ENCODE results near the gene MBD3.

The MBD3 gene

DNA sequence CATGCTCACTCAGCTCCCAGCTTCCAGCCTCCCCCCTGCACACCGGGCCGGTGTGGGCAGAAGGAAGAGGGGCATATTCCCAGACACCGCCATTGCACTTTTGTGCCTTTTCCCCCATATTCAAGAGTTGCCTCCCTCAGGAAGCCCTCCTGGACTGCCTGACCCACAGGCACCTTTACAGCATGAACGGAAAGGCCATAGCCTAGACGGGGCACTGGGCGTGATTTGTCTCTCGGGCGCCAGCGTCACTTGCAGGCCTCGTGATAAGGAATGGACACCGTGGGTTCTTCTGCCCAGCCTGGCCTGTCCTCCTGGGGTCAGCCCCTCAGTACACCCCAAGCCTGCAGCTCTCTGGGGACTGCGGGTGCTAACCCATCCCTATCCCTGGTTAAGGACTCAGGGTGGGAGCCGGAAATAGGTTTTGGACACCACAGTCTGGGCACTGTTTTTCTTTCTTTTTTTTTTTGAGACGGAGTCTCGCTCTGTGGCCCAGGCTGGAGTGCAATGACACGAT is 13.5 kb upstream of the MBD3 start:
- Histone ChIP-seq H3K9ac (ENCODE audit: low read length) (peak overlapping the region; percentile 86), H3K4me2 (ENCODE audit: low read depth, low read length) (peak overlapping the region; percentile 97), H3K9me3 (replicated peaks; ENCODE audit: insufficient read depth, low read length) (no peaks in the 10 kb centered on the region), H4K20me1 (ENCODE audit: insufficient read depth, low read length) (no peaks in the 10 kb centered on the region; the same call in 1 of the 2 replicates), H3K4me1 (ENCODE audit: low read length) (peaks cover 8% of the 10 kb centered on the region; the same call in 1 of the 2 replicates), H2AFZ (ENCODE audit: low read length) (peak overlapping the region; percentile 68), H3K9me2 (replicated peaks; ENCODE audit: insufficient read depth, low read length) (no peaks in the 10 kb centered on the region), H3K27ac (ENCODE audit: low read length) (peak overlapping the region; percentile 77; the same call in 1 of the 2 replicates), H3K36me3 (replicated peaks; ENCODE audit: insufficient read depth, low read length) (peaks cover 3% of the 10 kb centered on the region), H3K4me3 (ENCODE audit: low read length) (peak overlapping the region; percentile 91), H3K27me3 (replicated peaks; ENCODE audit: insufficient read depth, low read length) (no peaks in the 10 kb centered on the region), H3K79me2 (ENCODE audit: low read length) (peaks cover 41% of the 10 kb centered on the region), H3F3A (ENCODE audit: insufficient read depth, low read length) (peaks cover 52% of the 10 kb centered on the region)
- DNase-seq = no peak
- TF ChIP-seq EZH2 (optimal IDR thresholded peaks at IDR 0.05; ENCODE audit: low read depth, low read length) (no peak), EZH2phosphoT487 (IDR thresholded peaks at IDR 0.05; ENCODE audit: low read length) (no peak)
- TF ChIP-seq, protein P1, sequence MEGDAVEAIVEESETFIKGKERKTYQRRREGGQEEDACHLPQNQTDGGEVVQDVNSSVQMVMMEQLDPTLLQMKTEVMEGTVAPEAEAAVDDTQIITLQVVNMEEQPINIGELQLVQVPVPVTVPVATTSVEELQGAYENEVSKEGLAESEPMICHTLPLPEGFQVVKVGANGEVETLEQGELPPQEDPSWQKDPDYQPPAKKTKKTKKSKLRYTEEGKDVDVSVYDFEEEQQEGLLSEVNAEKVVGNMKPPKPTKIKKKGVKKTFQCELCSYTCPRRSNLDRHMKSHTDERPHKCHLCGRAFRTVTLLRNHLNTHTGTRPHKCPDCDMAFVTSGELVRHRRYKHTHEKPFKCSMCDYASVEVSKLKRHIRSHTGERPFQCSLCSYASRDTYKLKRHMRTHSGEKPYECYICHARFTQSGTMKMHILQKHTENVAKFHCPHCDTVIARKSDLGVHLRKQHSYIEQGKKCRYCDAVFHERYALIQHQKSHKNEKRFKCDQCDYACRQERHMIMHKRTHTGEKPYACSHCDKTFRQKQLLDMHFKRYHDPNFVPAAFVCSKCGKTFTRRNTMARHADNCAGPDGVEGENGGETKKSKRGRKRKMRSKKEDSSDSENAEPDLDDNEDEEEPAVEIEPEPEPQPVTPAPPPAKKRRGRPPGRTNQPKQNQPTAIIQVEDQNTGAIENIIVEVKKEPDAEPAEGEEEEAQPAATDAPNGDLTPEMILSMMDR (IDR thresholded peaks at IDR 0.05; ENCODE audit: low read length) = no peak

DNA sequence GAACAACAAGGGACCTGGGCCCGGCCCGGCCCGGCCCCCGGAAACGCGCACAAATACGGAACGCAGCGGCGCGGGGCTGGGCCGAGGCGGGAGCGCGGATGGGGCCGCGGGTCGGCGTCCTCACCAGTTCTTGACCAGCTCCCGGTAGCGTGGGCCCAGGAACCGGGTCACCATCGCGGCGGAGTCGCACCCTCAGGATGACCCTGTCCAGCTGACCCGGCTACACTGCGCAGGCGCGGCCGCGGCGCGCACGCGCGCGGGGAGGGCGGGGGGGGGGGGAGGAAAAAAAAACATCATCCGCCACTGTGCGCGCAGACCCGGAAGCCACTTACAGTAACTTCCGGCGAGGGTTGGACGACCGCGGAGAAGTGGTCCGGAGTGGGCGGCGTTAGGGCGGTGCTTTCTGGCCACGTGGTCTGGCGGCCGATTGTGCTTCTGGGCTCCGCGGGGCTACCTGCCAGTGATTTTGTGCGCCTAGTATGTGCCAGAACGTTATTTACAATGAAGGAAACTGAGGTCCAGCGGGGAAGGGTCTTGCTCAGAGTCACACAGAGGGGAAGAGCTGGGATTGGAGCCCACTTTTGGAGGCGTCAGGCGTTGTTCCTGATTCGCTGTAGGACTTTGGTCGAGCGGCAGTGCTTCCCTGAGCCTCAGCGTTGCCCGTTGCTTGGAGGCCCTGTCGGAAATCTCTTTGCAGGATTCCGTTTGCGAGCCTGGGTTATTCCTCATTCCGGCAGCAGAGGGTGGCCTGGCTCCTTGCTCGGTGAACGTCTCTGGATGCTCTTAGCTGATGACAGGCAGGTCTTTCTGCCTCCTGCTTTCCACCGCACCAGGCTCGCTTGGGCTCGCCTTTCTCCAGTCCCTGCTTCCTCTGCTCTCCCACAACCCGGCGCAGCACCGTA is 12.8 kb upstream of the MBD3 start, which contains the start of gene UQCR11:
Gene UQCR11, minus strand, starts transcription at position 227 of the 902 bp plus-strand sequence. Its CDS starts 53 bp downstream, at position 174.
- no peaks in the 10 kb centered on the region for H3K27me3 ChIP-seq (replicated peaks; ENCODE audit: insufficient read depth, low read length)
- H3F3A ChIP-seq (ENCODE audit: insufficient read depth, low read length) = peaks cover 45% of the 10 kb centered on the region
- H3K36me3 ChIP-seq (replicated peaks; ENCODE audit: insufficient read depth, low read length) = no peaks in the 10 kb centered on the region; the same call in 1 of the 2 replicates
- H3K9me2 ChIP-seq (replicated peaks; ENCODE audit: insufficient read depth, low read length) = no peaks in the 10 kb centered on the region
- H3K9ac ChIP-seq (ENCODE audit: low read length) = peak within 1 kb of the TSS; percentile 86
- peaks cover 8% of the 10 kb centered on the region; the same call in 1 of the 2 replicates for H3K4me1 ChIP-seq (ENCODE audit: low read length)
- H3K27ac ChIP-seq (ENCODE audit: low read length) = peak within 1 kb of the TSS; percentile 77
- H3K9me3 ChIP-seq (replicated peaks; ENCODE audit: insufficient read depth, low read length) = no peaks in the 10 kb centered on the region
- H3K79me2 ChIP-seq (ENCODE audit: low read length) = peaks cover 46% of the 10 kb centered on the region
- peak within 1 kb of the TSS; percentile 97 for H3K4me2 ChIP-seq (ENCODE audit: low read depth, low read length)
- DNase-seq = peak; percentile 99
- TF ChIP-seq, protein P1 (IDR thresholded peaks at IDR 0.05; ENCODE audit: low read length) = peak; percentile 68
- no peak for TF ChIP-seq EZH2phosphoT487 (IDR thresholded peaks at IDR 0.05; ENCODE audit: low read length)
- H3K4me3 ChIP-seq (ENCODE audit: low read length) = peak within 1 kb of the TSS; percentile 91
- peak within 1 kb of the TSS; percentile 74 for H2AFZ ChIP-seq (ENCODE audit: low read length)
- no peaks in the 10 kb centered on the region; the same call in 1 of the 2 replicates for H4K20me1 ChIP-seq (ENCODE audit: insufficient read depth, low read length)

DNA sequence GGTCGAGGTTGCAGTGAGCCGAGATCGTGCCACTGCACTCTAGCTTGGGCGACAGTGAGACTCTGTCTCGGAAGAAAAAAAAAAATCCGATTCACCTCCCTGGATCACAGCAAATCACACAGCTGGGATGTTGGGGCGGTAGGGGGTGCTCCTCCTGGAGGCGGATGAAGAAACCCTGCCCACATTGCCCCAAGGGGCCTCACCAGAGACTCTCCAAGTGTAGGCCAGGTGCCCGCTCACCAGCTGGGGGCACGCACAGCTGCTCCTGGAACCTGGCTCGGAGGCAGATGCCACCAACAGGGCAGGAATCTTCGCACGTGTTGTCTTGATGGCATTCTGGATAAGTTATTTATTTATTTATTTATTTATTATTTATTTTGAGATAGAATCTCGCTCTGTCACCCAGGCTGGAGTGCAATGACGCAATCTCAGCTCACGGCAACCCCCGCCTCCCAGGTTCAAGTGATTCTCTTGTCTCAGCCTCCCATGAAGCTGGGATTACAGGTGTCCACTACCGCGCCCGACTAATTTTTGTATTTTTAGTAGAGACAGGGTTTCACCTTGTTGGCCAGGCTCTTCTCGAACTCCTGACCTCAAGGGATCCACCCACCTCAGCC is 9.5 kb upstream of the MBD3 start:
- no peak overlapping the region for H3K4me2 ChIP-seq (ENCODE audit: low read depth, low read length)
- H3K9me3 ChIP-seq (replicated peaks; ENCODE audit: insufficient read depth, low read length) = no peaks in the 10 kb centered on the region
- peaks cover 2% of the 10 kb centered on the region; the same call in 1 of the 2 replicates for H3K36me3 ChIP-seq (replicated peaks; ENCODE audit: insufficient read depth, low read length)
- H2AFZ ChIP-seq (ENCODE audit: low read length) = no peak overlapping the region
- no peak overlapping the region for H3K27ac ChIP-seq (ENCODE audit: low read length)
- H3F3A ChIP-seq (ENCODE audit: insufficient read depth, low read length) = peaks cover 18% of the 10 kb centered on the region
- no peaks in the 10 kb centered on the region for H3K9me2 ChIP-seq (replicated peaks; ENCODE audit: insufficient read depth, low read length)
- no peaks in the 10 kb centered on the region for H3K27me3 ChIP-seq (replicated peaks; ENCODE audit: insufficient read depth, low read length)
- H3K4me1 ChIP-seq (ENCODE audit: low read length) = peaks cover 8% of the 10 kb centered on the region; the same call in 1 of the 2 replicates
- peaks cover 70% of the 10 kb centered on the region for H3K79me2 ChIP-seq (ENCODE audit: low read length)
- H4K20me1 ChIP-seq (ENCODE audit: insufficient read depth, low read length) = no peaks in the 10 kb centered on the region; the same call in 1 of the 2 replicates
- H3K4me3 ChIP-seq (ENCODE audit: low read length) = no peak overlapping the region
- TF ChIP-seq, protein P1 (IDR thresholded peaks at IDR 0.05; ENCODE audit: low read length) = no peak
- TF ChIP-seq EZH2phosphoT487 (IDR thresholded peaks at IDR 0.05; ENCODE audit: low read length) = no peak
- H3K9ac ChIP-seq (ENCODE audit: low read length) = no peak overlapping the region
- no peak for DNase-seq
